ENCODE results near the gene SRP9. TPM values are rescaled to one million over a fixed set of nuclear protein-coding genes. Genes with fewer than 3 reads are reported as not detected.

SRP9 gene
- total RNA-seq, 6 donors from 2014 or later = 34.5 to 157 (median 125) TPM

DNA sequence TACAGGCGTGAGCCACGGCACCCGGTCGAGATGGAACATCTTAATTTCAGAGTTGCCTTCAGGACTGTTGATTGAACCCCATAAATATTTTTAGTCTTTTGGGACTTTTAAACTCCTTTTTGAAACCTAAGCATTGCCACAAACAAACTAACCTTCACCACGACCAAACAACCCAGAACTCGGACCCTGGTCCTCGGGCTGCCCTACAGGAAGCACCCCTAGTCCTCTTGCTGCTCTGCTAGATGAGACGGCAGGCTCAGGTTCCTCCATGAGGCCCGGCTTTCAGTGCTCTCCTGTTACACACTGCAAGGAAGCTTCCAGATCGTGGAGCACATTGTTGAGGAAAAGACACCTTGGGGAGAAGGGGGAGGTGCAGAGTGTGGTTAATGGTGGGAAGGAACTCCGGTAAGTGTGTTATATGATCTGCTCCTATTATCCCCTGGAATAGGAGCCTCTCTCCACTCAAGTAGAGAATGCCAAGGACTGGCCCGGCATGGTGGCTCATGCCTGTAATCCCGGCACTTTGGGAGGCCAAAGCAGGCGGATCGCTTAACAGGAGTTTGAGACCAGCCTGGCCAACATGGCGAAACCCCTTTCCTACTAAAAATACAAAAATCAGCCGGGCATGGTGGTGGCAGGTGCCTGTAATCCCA, 38.0 kb downstream of the SRP9 start:
- peak overlapping the region in 3 of 4 donors; percentile 19 to 90 (median 89) for H3K27ac ChIP-seq
- H3K4me3 ChIP-seq = no peak overlapping the region
- H3K36me3 ChIP-seq = no peaks in the 10 kb centered on the region
- 80 to 88% methylated on average over 17 of the region's 17 CpGs for WGBS, 2 donors
- ATAC-seq (ENCODE audit: low FRiP score in 2 of 2) (no peak), DNase-seq (no peak)
- H3K9me3 ChIP-seq = no peaks in the 10 kb centered on the region
- no peaks in the 10 kb centered on the region for H3K27me3 ChIP-seq
- TF ChIP-seq POLR2A (IDR thresholded peaks at IDR 0.05) (no peak), POLR2AphosphoS5 (IDR thresholded peaks at IDR 0.05) (no peak), EP300 (IDR thresholded peaks at IDR 0.05) (no peak)
- TF ChIP-seq, protein P1, sequence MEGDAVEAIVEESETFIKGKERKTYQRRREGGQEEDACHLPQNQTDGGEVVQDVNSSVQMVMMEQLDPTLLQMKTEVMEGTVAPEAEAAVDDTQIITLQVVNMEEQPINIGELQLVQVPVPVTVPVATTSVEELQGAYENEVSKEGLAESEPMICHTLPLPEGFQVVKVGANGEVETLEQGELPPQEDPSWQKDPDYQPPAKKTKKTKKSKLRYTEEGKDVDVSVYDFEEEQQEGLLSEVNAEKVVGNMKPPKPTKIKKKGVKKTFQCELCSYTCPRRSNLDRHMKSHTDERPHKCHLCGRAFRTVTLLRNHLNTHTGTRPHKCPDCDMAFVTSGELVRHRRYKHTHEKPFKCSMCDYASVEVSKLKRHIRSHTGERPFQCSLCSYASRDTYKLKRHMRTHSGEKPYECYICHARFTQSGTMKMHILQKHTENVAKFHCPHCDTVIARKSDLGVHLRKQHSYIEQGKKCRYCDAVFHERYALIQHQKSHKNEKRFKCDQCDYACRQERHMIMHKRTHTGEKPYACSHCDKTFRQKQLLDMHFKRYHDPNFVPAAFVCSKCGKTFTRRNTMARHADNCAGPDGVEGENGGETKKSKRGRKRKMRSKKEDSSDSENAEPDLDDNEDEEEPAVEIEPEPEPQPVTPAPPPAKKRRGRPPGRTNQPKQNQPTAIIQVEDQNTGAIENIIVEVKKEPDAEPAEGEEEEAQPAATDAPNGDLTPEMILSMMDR (IDR thresholded peaks at IDR 0.05) = no peak
- H3K4me1 ChIP-seq = peaks cover 74 to 97% (median 86%) of the 10 kb centered on the region in 4 donors

DNA sequence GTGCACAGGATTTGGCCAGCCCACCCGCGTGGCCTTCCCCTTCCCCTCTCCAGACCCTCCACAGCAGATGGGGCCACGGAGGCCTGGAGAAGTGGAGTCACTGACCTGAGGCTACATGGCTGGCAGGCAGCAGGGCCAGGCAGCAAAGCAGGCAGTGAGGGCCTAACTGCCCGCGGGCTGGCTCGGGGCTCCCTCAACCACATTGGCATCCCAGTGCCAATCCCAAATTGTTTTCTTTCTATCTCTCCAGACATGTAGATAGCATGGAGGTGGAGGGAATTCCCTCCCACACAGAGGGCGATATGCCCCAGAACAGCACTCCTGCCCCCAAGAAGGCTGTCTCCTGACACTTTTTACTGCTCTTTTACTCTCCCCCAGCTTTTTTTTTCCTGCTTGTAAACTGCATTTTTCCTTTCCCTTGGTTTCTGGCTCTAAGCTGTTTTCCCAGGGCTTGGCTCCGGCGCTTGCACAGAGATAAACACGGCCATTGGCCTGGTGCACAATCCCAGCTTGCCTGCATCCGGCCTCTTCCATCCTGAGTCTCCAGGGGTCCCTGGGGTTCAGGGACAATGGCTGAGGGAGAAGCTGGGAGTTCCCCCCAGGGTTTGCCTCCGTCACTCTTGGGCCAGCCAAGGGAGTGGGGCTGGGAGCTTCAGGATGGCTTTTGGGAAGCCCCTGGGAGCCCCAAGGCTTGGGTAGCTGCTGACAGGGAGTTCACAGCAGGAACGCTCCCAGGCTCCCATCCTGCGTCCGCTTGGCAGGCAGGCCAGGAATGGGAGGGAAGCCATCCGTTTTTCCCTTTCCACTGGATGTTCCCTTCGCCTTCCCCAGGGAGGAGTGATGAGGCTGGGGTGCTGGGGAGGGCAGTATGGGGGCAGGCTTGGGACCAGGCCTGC, 39.3 kb downstream of the SRP9 start:
- Histone ChIP-seq H3K4me3 (no peak overlapping the region), H3K36me3 (no peaks in the 10 kb centered on the region), H3K27ac (peak overlapping the region; percentile 89 to 93 (median 90)), H3K4me1 (peaks cover 65 to 95% (median 81%) of the 10 kb centered on the region in 4 donors), H3K9me3 (no peaks in the 10 kb centered on the region), H3K27me3 (no peaks in the 10 kb centered on the region)
- WGBS, 2 donors = 50 to 59% methylated on average over 14 to 17 of the region's 17 CpGs
- TF ChIP-seq, protein P1 (IDR thresholded peaks at IDR 0.05) = no peak
- TF ChIP-seq EP300 (IDR thresholded peaks at IDR 0.05) (no peak), POLR2A (IDR thresholded peaks at IDR 0.05) (no peak), POLR2AphosphoS5 (IDR thresholded peaks at IDR 0.05) (no peak)
- no peak for DNase-seq
- peak; percentile 3 to 13 for ATAC-seq (ENCODE audit: low FRiP score in 2 of 2)

- Histone ChIP-seq H3K27me3 (no peaks in the 10 kb centered on the region), H3K27ac (peak overlapping the region; percentile 89 to 93 (median 90)), H3K4me1 (peaks cover 58 to 95% (median 74%) of the 10 kb centered on the region in 4 donors), H3K36me3 (peaks cover 0 to 2% (median 0%) of the 10 kb centered on the region in 4 donors), H3K9me3 (no peaks in the 10 kb centered on the region), H3K4me3 (no peak overlapping the region)
- ATAC-seq (ENCODE audit: low FRiP score in 2 of 2) (peak; percentile 65 to 88), DNase-seq (peak in 1 of 2 donors; percentile 95)
- 35 to 36% methylated on average over 6 to 7 of the region's 8 CpGs for WGBS, 2 donors
- TF ChIP-seq POLR2A (IDR thresholded peaks at IDR 0.05) = peak in 1 of 4 donors; percentile 47
- TF ChIP-seq POLR2AphosphoS5 (IDR thresholded peaks at IDR 0.05) = peak; percentile 82 to 85
- TF ChIP-seq, protein P1 (IDR thresholded peaks at IDR 0.05) = peak in 1 of 6 experiments; percentile 24
- peak in 2 of 4 donors; percentile 60 to 94 for TF ChIP-seq EP300 (IDR thresholded peaks at IDR 0.05)
Measured at GRCh38 chr1:225817611-225818061, 40.0 kb downstream of the SRP9 start.

DNA sequence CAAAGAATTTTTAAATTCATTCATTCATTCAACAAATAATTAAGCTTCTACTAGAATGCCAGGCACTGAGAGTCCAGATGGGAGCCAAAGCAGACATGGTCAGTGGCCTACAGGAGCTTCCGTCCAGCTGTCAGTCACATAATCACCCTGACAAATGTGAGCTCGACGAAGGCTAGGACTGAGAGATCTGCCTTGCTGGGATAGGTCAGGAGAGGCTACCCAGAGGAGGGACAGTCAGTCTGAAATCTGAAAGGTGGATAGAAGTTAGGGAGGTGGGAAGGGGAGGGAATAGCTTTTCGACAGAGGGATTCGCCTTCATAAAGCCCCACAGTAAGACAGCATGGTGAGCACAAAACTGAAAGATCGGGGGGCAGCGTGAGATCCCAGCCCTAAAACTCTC, 40.6 kb downstream of the SRP9 start:
- 84 to 91% methylated on average over 7 of the region's 7 CpGs for WGBS, 2 donors
- DNase-seq (no peak), ATAC-seq (ENCODE audit: low FRiP score in 2 of 2) (no peak)
- Histone ChIP-seq H3K27me3 (no peaks in the 10 kb centered on the region), H3K4me1 (peaks cover 53 to 90% (median 68%) of the 10 kb centered on the region in 4 donors), H3K4me3 (no peak overlapping the region), H3K27ac (peak overlapping the region; percentile 89 to 93 (median 90)), H3K9me3 (no peaks in the 10 kb centered on the region), H3K36me3 (peaks cover 0 to 6% (median 0%) of the 10 kb centered on the region in 4 donors)
- TF ChIP-seq, protein P1 (IDR thresholded peaks at IDR 0.05) = no peak
- no peak for TF ChIP-seq POLR2A (IDR thresholded peaks at IDR 0.05)
- no peak for TF ChIP-seq EP300 (IDR thresholded peaks at IDR 0.05)
- TF ChIP-seq POLR2AphosphoS5 (IDR thresholded peaks at IDR 0.05) = no peak

All from upper lobe of left lung (tissue), 6 donors.